GM12872 (cell line): ENCODE results near the gene ARHGAP27.

ENCODE experiments used
- CTCF ChIP-seq: IDR thresholded peaks from 3 replicates; pipeline ENCODE4 v1.5.1; 2011; ENCODE audit warnings: low read depth, mild to moderate bottlenecking, low read length, moderate library complexity; ENCODE audit not compliant: insufficient read depth

The ARHGAP27 gene

GRCh38 chr17:45430006-45430737 is 2.5 kb downstream of the ARHGAP27 start:
- no peak for TF ChIP-seq CTCF

- TF ChIP-seq CTCF, result no peak
Measured at GRCh38 chr17:45429339-45430005, 3.2 kb downstream of the ARHGAP27 start.

GRCh38 chr17:45428931-45429338 is 3.7 kb downstream of the ARHGAP27 start:
- TF ChIP-seq CTCF, result no peak

DNA sequence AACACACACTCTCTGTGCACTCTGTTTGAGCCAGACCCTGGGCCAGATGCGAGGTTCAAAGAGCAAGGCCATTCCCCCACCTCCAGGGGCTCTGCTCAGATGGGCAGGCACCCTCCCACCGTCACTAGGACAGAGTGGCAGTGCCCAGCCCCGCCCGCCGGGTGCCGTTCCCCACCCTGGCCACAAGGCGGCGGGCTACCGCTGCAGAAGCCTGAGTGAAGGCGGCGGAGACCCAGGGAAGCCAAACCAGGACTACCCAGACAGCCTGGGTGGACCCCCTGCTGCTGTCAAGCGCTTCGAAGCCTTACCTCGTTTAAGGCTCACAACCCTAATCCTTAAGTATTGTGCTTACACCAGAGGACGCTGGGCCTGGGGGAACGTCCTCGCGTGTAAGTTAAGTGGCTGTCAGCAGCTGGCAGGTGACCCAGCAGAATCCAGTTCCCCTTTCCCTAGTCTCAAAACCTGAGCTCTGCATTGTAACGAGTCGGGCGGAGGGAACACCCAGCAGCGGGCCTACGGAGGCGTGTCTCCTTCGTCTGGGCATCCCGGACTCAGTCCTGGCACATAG is 4.5 kb downstream of the ARHGAP27 start:
- peak; percentile 98 for TF ChIP-seq CTCF

DNA sequence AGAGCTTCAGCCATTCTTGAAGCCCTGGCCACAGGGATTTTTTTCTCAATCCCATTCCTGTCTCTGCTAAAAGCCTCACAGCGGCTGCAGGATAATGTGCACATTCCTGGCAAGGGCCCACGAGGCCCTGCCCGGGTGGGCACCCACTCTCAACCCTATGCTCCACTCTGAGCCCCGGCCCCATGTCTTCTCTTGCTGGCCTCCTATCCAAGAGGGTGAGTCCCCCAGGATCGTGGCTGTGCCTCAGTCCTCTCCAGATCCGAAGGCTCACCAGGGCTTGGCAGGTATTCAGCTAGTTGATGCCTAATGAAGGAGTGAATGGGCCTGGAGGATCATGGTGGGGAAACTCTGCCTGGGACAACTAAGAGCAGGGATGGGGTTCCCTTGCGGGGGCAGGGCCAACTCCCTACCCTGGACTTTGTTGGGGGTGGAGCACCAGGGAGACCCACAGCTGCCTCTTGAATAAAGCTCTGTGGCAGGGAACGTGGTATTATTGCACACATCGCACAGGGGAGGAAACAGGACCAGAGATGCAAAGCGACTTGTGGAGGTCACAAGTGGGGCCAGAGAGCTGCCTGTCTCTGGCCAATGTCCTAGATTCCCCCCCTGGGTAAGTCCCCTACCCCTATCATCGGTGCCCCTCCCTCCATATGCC is 5.4 kb downstream of the ARHGAP27 start:
- TF ChIP-seq CTCF, result no peak

DNA sequence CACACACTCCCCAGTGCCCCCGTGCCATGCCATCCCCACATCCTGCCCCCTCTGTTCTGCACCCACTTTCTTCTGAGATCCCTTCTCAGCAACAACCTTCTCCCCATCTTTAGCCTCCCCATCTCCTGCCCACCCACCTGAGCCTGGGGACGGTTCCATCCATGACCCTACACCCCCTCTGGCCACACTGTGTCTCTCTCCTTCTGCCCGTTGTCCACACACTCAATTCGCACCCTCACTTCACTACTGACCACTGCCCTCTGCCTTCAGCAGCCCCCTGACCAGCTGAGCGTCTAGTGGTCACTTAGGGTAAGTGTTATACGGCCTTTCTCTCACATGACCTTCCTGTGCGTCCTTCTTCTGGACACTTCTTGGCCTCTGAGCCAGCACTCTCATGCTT is 6.1 kb downstream of the ARHGAP27 start:
- TF ChIP-seq CTCF, result no peak

- no peak for TF ChIP-seq CTCF
Measured at GRCh38 chr17:45425984-45426413, 6.7 kb downstream of the ARHGAP27 start.
